HCT116 (cell line): ENCODE results near the gene SLC41A3.

Source experiments
- CEBPB ChIP-seq: IDR thresholded peaks from 2 replicates; pipeline ENCODE4 v1.6.1; 2012; ENCODE audit warnings: low read depth
- EZH2 ChIP-seq: fragments of 200-600 bp; sonication (generic); IDR thresholded peaks from 2 replicates; pipeline ENCODE4 v1.6.1; 2017; ENCODE audit warnings: antibody characterized with exemption, mixed run types
- EZH2phosphoT487 ChIP-seq: fragments of 200-600 bp; IDR thresholded peaks from 2 replicates; pipeline ENCODE4 v1.6.1; 2018; ENCODE audit warnings: antibody characterized with exemption, borderline replicate concordance
- JUND ChIP-seq: IDR thresholded peaks from 2 replicates; pipeline ENCODE4 v1.6.1; 2012
- POLR2A ChIP-seq: IDR thresholded peaks from 2 replicates; pipeline ENCODE4 v1.7.0; 2011; ENCODE audit warnings: borderline replicate concordance; ENCODE audit not compliant: insufficient read depth, insufficient read length; ENCODE audit errors: extremely low read depth
- POLR2AphosphoS5 ChIP-seq: IDR thresholded peaks from 2 replicates; pipeline ENCODE4 v1.6.1; 2011; ENCODE audit warnings: mild to moderate bottlenecking, low read depth, low read length, moderate library complexity
- RAD21 ChIP-seq: IDR thresholded peaks from 2 replicates; pipeline ENCODE4 v1.6.1; 2012; ENCODE audit warnings: low read depth, mild to moderate bottlenecking
- SP1 ChIP-seq: IDR thresholded peaks from 2 replicates; pipeline ENCODE4 v1.6.1; 2012; ENCODE audit warnings: low read depth
- SRF ChIP-seq: IDR thresholded peaks from 2 replicates; pipeline ENCODE4 v1.6.1; 2012; ENCODE audit warnings: low read depth
- YY1 ChIP-seq: IDR thresholded peaks from 2 replicates; pipeline ENCODE4 v1.6.1; 2011; ENCODE audit warnings: low read length, low read depth, moderate library complexity, mild to moderate bottlenecking; ENCODE audit not compliant: insufficient replicate concordance; ENCODE audit errors: extremely low read depth
- ZNF274 ChIP-seq: fragments of 200-500 bp; sonication (Bioruptor generic); IDR thresholded peaks from 2 replicates; pipeline ENCODE4 v1.6.1; 2014; ENCODE audit warnings: mild to moderate bottlenecking, low read depth, low read length, inconsistent platforms
- TF ChIP-seq, protein P1 (sequence below), 3 experiments: fragments of 200-600 bp in 1 of 3; sonication (generic) in 1 of 3; IDR thresholded peaks in 2 of 3; conservative IDR thresholded peaks in 1 of 3; 2 replicates each; pipeline ENCODE4 v1.5.1; 2012 to 2017; ENCODE audit warnings: low read depth in 2 of 3, low read length in 2 of 3, antibody characterized with exemption in 1 of 3, borderline replicate concordance in 1 of 3, control low read depth in 1 of 3, mild to moderate bottlenecking in 1 of 3, mixed read lengths in 1 of 3, mixed run types in 1 of 3, moderate library complexity in 1 of 3; ENCODE audit not compliant: insufficient read depth in 1 of 3
- TF ChIP-seq, protein P2 (sequence below): IDR thresholded peaks from 2 replicates; pipeline ENCODE4 v1.6.1; 2011; ENCODE audit warnings: mild to moderate bottlenecking, low read length, moderate library complexity; ENCODE audit not compliant: insufficient replicate concordance; ENCODE audit errors: extremely low read depth
- TF ChIP-seq, protein P3 (sequence below): IDR thresholded peaks from 2 replicates; pipeline ENCODE4 v1.6.1; 2012; ENCODE audit warnings: low read depth

DNA sequence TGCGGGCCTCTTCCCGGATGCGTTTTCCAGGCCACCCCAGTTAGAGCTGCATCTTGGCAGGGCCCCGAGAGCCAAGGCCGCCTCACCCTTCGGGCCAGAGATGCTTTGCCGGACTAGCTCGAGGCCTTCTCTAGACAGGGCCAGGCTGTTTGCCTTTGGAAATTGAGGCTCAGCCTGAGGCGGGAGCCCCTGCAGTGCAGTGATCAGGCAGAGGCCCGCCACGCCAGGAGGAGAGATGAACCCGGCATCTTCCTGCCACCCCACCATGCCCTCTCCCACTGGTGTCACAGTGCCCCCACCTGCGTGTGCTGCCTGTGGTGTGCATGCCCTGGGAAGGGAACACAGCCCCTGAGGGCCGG is 123.9 kb downstream of the SLC41A3 start:
- TF ChIP-seq ZNF274 (no peak), EZH2phosphoT487 (no peak), EZH2 (no peak), POLR2A (no peak), POLR2AphosphoS5 (no peak), RAD21 (no peak), SRF (no peak), SP1 (no peak), JUND (no peak), CEBPB (no peak), YY1 (no peak)
- TF ChIP-seq, protein P1, sequence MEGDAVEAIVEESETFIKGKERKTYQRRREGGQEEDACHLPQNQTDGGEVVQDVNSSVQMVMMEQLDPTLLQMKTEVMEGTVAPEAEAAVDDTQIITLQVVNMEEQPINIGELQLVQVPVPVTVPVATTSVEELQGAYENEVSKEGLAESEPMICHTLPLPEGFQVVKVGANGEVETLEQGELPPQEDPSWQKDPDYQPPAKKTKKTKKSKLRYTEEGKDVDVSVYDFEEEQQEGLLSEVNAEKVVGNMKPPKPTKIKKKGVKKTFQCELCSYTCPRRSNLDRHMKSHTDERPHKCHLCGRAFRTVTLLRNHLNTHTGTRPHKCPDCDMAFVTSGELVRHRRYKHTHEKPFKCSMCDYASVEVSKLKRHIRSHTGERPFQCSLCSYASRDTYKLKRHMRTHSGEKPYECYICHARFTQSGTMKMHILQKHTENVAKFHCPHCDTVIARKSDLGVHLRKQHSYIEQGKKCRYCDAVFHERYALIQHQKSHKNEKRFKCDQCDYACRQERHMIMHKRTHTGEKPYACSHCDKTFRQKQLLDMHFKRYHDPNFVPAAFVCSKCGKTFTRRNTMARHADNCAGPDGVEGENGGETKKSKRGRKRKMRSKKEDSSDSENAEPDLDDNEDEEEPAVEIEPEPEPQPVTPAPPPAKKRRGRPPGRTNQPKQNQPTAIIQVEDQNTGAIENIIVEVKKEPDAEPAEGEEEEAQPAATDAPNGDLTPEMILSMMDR (IDR thresholded peaks at IDR 0.05 in 2 of 3, conservative IDR thresholded peaks at IDR 0.05 in 1 of 3; ENCODE audit: borderline replicate concordance in 1 of 3, insufficient read depth in 1 of 3, low read depth in 2 of 3, low read length in 2 of 3), result no peak
- TF ChIP-seq, protein P2, sequence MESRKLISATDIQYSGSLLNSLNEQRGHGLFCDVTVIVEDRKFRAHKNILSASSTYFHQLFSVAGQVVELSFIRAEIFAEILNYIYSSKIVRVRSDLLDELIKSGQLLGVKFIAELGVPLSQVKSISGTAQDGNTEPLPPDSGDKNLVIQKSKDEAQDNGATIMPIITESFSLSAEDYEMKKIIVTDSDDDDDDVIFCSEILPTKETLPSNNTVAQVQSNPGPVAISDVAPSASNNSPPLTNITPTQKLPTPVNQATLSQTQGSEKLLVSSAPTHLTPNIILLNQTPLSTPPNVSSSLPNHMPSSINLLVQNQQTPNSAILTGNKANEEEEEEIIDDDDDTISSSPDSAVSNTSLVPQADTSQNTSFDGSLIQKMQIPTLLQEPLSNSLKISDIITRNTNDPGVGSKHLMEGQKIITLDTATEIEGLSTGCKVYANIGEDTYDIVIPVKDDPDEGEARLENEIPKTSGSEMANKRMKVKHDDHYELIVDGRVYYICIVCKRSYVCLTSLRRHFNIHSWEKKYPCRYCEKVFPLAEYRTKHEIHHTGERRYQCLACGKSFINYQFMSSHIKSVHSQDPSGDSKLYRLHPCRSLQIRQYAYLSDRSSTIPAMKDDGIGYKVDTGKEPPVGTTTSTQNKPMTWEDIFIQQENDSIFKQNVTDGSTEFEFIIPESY, result no peak
- TF ChIP-seq, protein P3, sequence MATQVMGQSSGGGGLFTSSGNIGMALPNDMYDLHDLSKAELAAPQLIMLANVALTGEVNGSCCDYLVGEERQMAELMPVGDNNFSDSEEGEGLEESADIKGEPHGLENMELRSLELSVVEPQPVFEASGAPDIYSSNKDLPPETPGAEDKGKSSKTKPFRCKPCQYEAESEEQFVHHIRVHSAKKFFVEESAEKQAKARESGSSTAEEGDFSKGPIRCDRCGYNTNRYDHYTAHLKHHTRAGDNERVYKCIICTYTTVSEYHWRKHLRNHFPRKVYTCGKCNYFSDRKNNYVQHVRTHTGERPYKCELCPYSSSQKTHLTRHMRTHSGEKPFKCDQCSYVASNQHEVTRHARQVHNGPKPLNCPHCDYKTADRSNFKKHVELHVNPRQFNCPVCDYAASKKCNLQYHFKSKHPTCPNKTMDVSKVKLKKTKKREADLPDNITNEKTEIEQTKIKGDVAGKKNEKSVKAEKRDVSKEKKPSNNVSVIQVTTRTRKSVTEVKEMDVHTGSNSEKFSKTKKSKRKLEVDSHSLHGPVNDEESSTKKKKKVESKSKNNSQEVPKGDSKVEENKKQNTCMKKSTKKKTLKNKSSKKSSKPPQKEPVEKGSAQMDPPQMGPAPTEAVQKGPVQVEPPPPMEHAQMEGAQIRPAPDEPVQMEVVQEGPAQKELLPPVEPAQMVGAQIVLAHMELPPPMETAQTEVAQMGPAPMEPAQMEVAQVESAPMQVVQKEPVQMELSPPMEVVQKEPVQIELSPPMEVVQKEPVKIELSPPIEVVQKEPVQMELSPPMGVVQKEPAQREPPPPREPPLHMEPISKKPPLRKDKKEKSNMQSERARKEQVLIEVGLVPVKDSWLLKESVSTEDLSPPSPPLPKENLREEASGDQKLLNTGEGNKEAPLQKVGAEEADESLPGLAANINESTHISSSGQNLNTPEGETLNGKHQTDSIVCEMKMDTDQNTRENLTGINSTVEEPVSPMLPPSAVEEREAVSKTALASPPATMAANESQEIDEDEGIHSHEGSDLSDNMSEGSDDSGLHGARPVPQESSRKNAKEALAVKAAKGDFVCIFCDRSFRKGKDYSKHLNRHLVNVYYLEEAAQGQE, result no peak
